GM23248 (cell line): ENCODE results near the gene ZNF593. TPM values are rescaled to one million over a fixed set of nuclear protein-coding genes. Genes with fewer than 3 reads are reported as not detected.
A peak's percentile ranks its signal among the peaks of the same experiment; 100 is the strongest.

Experiments
- DNase-seq: peaks from one replicate; pipeline ENCODE4 v3.0.0-alpha.2; 2015
- H2AFZ ChIP-seq: fragments of 200-600 bp; sonication (generic); 2 replicates; pipeline ENCODE4 v1.6.1; 2016; ENCODE audit warnings: antibody characterized with exemption
- H3F3A ChIP-seq: fragments of 200-600 bp; sonication (generic); 2 replicates; pipeline ENCODE4 v1.6.1; 2016; ENCODE audit warnings: mild to moderate bottlenecking, antibody characterized with exemption, mixed run types; ENCODE audit not compliant: insufficient read depth
- H3K27ac ChIP-seq: fragments of 200-600 bp; sonication (generic); 2 replicates; pipeline ENCODE4 v1.5.1; 2016; ENCODE audit warnings: mild to moderate bottlenecking
- H3K27me3 ChIP-seq: fragments of 200-600 bp; sonication (generic); replicated peaks from 2 replicates; pipeline ENCODE4 v1.6.1; 2016; ENCODE audit warnings: mild to moderate bottlenecking; ENCODE audit not compliant: insufficient read depth
- H3K36me3 ChIP-seq: fragments of 200-600 bp; sonication (generic); 2 replicates; pipeline ENCODE4 v1.6.1; 2016; ENCODE audit warnings: low read depth, mild to moderate bottlenecking
- H3K4me1 ChIP-seq: fragments of 200-600 bp; sonication (generic); 2 replicates; pipeline ENCODE4 v1.6.1; 2016; ENCODE audit warnings: mild to moderate bottlenecking; ENCODE audit not compliant: insufficient read depth
- H3K4me2 ChIP-seq: fragments of 200-600 bp; sonication (generic); one replicate; pipeline ENCODE4 v1.6.1; 2016; ENCODE audit warnings: mild to moderate bottlenecking; ENCODE audit not compliant: unreplicated experiment
- H3K4me3 ChIP-seq: fragments of 200-600 bp; sonication (generic); 2 replicates; pipeline ENCODE4 v1.5.1; 2016; ENCODE audit warnings: mild to moderate bottlenecking
- H3K79me2 ChIP-seq: fragments of 200-600 bp; sonication (generic); 2 replicates; pipeline ENCODE4 v1.6.1; 2016; ENCODE audit warnings: mild to moderate bottlenecking; ENCODE audit not compliant: insufficient read depth
- H3K9ac ChIP-seq: fragments of 200-600 bp; sonication (generic); 2 replicates; pipeline ENCODE4 v1.6.1; 2016; ENCODE audit warnings: mild to moderate bottlenecking
- H3K9me2 ChIP-seq: fragments of 200-600 bp; sonication (generic); 2 replicates; pipeline ENCODE4 v1.6.1; 2016; ENCODE audit warnings: mixed run types, mild to moderate bottlenecking, moderate library complexity; ENCODE audit not compliant: insufficient read depth
- H3K9me3 ChIP-seq: fragments of 200-600 bp; sonication (generic); one replicate; pipeline ENCODE4 v1.6.1; 2017; ENCODE audit warnings: low read depth
- H4K20me1 ChIP-seq: fragments of 200-600 bp; sonication (generic); 2 replicates; pipeline ENCODE4 v1.6.0; 2016; ENCODE audit not compliant: insufficient read depth
- EZH2 ChIP-seq: fragments of 200-600 bp; sonication (generic); IDR thresholded peaks from 2 replicates; pipeline ENCODE4 v1.6.1; 2018; ENCODE audit warnings: antibody characterized with exemption, mild to moderate bottlenecking; ENCODE audit not compliant: insufficient read depth, poor library complexity, severe bottlenecking
- EZH2phosphoT487 ChIP-seq: fragments of 200-600 bp; sonication (generic); IDR thresholded peaks from 2 replicates; pipeline ENCODE4 v1.6.1; 2018; ENCODE audit warnings: antibody characterized with exemption, moderate library complexity, mild to moderate bottlenecking, low read depth; ENCODE audit not compliant: insufficient read depth
- WGBS, 2 experiments: methylation state at CpG; one replicate each; pipeline ENCODE4 v1.1.6; 2015 to 2017; ENCODE audit warnings: low lambda C conversion rate in 2 of 2, low coverage in 1 of 2; ENCODE audit errors: missing lambda C conversion rate in 2 of 2; 5-methylcytosine and 5-hydroxymethylcytosine counted together
- in situ Hi-C: fragments of 300-500 bp; cut with MboI; formaldehyde crosslinking; loops from 2 replicates; pipeline ENCODE4 v1.15.0; 2020
- polyA plus RNA-seq: library from polyadenylated mRNA; unstranded; fragments of >200 nt; fragmentation: Nextera tagmentation; extraction: Ambion mirVana; gene quantifications from 2 replicates; pipeline ENCODE4 v1.2.1, GENCODE V29; 2016
- total RNA-seq: library from RNA; depleted of rRNA; stranded (reverse); fragments of >200 nt; shearing (Covaris generic); gene quantifications from 2 replicates; pipeline ENCODE4 v1.2.3, GENCODE V29; 2014

ZNF593 gene
- total and polyA plus RNA-seq, 2 experiments from 2014 or later: 25.0 to 61.2 TPM

DNA sequence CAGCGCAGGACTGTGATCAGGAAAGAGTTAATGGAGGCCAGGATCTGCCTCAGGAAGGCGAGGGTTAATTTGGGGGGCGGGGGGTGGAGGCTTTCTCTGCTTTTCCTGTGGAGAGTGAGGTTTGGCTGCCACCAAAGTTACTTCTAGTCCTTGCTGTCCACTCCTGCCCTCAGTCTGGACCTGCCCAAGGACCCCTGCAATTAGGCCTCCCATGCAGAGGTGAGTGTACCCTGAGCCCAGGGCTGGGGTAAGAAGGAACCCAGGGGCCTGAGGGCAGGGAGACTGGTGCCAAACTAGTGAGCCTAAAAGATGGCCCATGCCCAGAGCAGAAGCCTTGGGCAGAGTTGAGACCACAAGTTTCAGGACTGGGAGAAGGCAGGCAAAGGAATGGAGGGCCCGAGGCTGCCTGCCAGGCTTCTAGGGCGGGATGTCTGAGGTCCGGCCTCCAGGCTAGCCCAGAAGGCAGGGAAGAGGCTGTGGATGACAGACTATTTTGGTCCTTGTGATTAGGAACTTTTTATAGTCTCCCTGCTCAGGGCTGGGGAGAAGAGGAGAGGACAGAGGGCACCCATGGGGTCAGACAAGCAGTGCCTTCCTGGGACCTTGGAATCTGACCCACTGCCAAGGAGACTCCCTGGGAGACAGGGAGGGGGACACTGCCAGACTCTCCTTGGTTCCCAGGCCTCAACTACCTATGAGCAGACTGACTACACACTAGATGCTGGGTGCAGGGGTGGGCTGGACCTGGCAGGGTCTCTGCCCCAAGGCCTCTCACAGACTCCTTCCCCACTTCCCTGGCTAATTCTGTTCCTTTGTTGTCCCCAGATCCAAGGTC is 10.6 kb upstream of the ZNF593 start, which contains the start of gene FAM110D:
FAM110D (plus strand) TSS at position 172 of the 835 bp plus-strand sequence. CDS start 2,213 bp downstream, outside the sequence.
- 53 to 72% methylated on average over 6 of the region's 6 CpGs for WGBS, 2 experiments
- no peaks in the 10 kb centered on the region for H3K79me2 ChIP-seq
- no peak within 1 kb of the TSS for H3K4me3 ChIP-seq
- TF ChIP-seq EZH2phosphoT487 (no peak), EZH2 (no peak)
- no peaks in the 10 kb centered on the region for H4K20me1 ChIP-seq
- peaks cover 16% of the 10 kb centered on the region for H3K27me3 ChIP-seq
- H3K9ac ChIP-seq: no peak within 1 kb of the TSS
- H3K4me1 ChIP-seq: no peaks in the 10 kb centered on the region
- in situ Hi-C loops: no loop called here
- no peak within 1 kb of the TSS for H3K27ac ChIP-seq
- H3K36me3 ChIP-seq: no peaks in the 10 kb centered on the region
- H2AFZ ChIP-seq: no peak within 1 kb of the TSS
- H3F3A ChIP-seq: no peaks in the 10 kb centered on the region
- no peak for DNase-seq
- H3K9me3 ChIP-seq: no peaks in the 10 kb centered on the region
- H3K9me2 ChIP-seq: no peaks in the 10 kb centered on the region
- H3K4me2 ChIP-seq: no peak within 1 kb of the TSS

DNA sequence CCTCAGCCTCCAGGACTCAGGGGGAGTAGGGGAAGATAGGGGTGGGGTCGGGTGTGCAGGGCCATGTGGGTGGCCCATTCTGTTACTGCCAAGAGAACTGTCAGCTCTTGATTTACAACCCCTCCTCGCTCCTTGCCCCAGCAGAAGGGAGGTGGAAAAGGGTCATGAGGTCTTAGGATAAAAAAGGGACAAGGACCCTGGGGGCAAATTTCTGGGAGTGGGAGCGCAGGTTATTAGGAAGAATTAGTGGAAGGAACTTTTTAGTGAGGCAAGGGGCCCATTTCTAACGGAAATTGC is 10.0 kb upstream of the ZNF593 start:
- Histone ChIP-seq H3K4me2 (no peak overlapping the region), H3K9me3 (no peaks in the 10 kb centered on the region), H3K9me2 (no peaks in the 10 kb centered on the region), H4K20me1 (no peaks in the 10 kb centered on the region), H3K27ac (no peak overlapping the region), H3K27me3 (peaks cover 16% of the 10 kb centered on the region), H3K79me2 (no peaks in the 10 kb centered on the region), H3K4me1 (no peaks in the 10 kb centered on the region), H2AFZ (no peak overlapping the region), H3K36me3 (no peaks in the 10 kb centered on the region), H3K4me3 (no peak overlapping the region), H3F3A (no peaks in the 10 kb centered on the region), H3K9ac (no peak overlapping the region)
- in situ Hi-C loops: no loop called here
- TF ChIP-seq EZH2phosphoT487 (no peak), EZH2 (no peak)
- 73 to 94% methylated on average over 3 to 4 of the region's 4 CpGs for WGBS, 2 experiments
- DNase-seq: no peak

DNA sequence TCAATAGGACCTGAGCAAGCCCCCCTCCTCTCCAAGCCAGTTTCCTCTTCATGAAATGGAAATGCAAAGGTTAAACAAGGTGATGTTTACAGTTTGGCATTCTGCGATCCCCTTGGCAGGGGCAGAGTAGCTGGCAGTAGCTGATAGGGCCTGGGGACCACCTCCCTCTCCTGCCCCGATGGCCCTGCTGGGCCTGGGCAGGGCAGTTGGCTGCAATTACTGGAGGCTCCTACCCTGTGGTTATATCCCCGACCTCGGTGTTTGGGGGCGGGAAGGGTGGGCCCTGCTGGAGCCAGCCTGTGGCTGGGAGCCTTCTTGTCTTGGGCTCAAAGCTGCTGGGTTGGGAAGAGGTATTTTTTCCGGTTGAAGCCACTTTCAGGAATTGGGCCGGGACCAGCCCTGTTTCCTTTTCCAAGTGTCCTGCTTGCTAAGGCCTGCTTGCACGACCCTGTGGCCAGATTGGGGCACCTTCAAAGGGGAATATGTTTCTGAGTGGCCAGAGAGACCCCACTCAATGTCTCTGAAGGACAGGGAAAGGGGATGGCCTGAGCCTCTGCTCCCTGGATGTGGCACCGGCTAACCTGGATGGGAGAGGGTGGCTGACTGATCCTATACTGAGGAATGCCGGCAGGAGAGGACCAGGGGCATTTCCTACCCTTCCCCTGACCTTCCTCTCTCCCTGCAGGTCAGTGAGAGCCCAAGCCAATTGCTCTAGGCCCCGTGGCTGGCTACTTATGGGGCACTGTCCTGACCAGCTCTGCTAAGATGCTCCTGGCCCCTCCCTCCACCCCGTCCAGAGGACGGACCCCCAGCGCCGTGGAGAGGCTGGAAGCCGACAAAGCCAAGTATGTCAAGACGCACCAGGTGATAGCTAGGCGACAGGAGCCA is 8.9 kb upstream of the ZNF593 start:
- Histone ChIP-seq H3K9me3 (no peaks in the 10 kb centered on the region), H3K27ac (no peak overlapping the region), H3K4me3 (peak overlapping the region; percentile 70), H3K4me2 (peak overlapping the region; percentile 97), H3K4me1 (no peaks in the 10 kb centered on the region), H4K20me1 (no peaks in the 10 kb centered on the region), H3F3A (no peaks in the 10 kb centered on the region), H3K9me2 (no peaks in the 10 kb centered on the region), H3K9ac (no peak overlapping the region), H3K36me3 (no peaks in the 10 kb centered on the region), H2AFZ (peak overlapping the region; percentile 83), H3K79me2 (no peaks in the 10 kb centered on the region), H3K27me3 (peaks cover 16% of the 10 kb centered on the region)
- TF ChIP-seq EZH2 (no peak), EZH2phosphoT487 (no peak)
- DNase-seq: no peak
- 50 to 54% methylated on average over 17 to 18 of the region's 18 CpGs for WGBS, 2 experiments
- in situ Hi-C loops: no loop called here

DNA sequence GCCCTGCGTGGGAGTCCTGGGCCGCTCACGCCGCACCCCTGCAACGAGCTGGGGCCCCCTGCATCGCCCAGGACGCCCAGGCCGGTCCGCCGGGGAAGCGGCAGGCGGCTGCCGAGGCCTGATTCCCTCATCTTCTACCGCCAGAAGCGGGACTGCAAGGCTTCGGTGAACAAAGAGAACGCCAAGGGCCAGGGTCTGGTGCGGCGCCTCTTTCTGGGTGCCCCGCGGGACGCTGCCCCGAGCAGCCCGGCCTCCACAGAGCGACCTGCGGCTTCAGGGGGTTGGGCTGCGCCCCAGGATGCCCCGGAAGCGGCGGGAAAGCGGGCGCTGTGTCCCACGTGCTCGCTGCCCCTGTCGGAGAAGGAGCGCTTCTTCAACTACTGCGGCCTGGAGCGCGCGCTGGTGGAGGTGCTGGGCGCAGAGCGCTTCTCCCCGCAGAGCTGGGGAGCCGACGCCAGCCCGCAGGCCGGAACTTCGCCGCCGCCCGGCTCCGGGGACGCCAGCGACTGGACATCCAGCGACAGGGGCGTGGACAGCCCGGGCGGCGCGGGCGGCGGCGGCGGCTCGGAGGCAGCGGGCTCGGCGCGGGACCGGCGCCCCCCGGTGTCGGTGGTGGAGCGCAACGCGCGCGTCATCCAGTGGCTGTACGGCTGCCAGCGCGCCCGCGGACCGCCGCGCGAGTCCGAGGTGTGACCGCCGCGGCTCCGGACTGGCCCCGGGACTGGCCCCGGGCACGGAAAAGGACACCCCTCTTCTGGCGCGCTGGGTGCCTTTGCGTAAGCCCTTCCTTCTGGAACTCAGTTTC is 8.1 kb upstream of the ZNF593 start:
- Histone ChIP-seq H3K79me2 (no peaks in the 10 kb centered on the region), H3K27me3 (peaks cover 16% of the 10 kb centered on the region), H3K27ac (no peak overlapping the region), H3K36me3 (no peaks in the 10 kb centered on the region), H3K9ac (0 out of 2 replicates have a peak overlapping the region, but pooled peaks have one; percentile 33), H3K4me2 (peak overlapping the region; percentile 97), H3K9me2 (no peaks in the 10 kb centered on the region), H2AFZ (peak overlapping the region; percentile 83), H3F3A (no peaks in the 10 kb centered on the region), H4K20me1 (no peaks in the 10 kb centered on the region), H3K4me1 (no peaks in the 10 kb centered on the region), H3K4me3 (peak overlapping the region; percentile 70), H3K9me3 (no peaks in the 10 kb centered on the region)
- no peak for TF ChIP-seq EZH2phosphoT487
- no peak for TF ChIP-seq EZH2
- 2 to 4% methylated on average over 28 to 69 of the region's 98 CpGs for WGBS, 2 experiments
- peak; percentile 75 for DNase-seq
- in situ Hi-C loops: no loop called here
